GM19397 (cell line): Measurements from ENCODE around the gene MAN2C1.
"Not testable (repeated sequence)": the region's sequence is repeated elsewhere in the genome, so short reads cannot be mapped to it uniquely, and the experiment has no call there.

Source experiments
- ATAC-seq: cut with Tn5 transposase; IDR thresholded peaks from one replicate; pipeline ENCODE4 v1.9.1; 2021; ENCODE audit warnings: mild to moderate bottlenecking, moderate library complexity; ENCODE audit not compliant: unreplicated experiment

Gene MAN2C1

GRCh38 chr15:75367913-75368688 is at the start of gene MAN2C1:
MAN2C1 (minus strand) TSS chr15:75368607; CDS start chr15:75368583, 24 bp downstream.
- peak; percentile 87 for ATAC-seq

GRCh38 chr15:75416584-75416983 is 48.2 kb upstream of the MAN2C1 start:
- no peak for ATAC-seq

GRCh38 chr15:75410196-75410595 is 41.8 kb upstream of the MAN2C1 start:
- no peak for ATAC-seq

- ATAC-seq = no peak
Measured at GRCh38 chr15:75407083-75407482, 38.7 kb upstream of the MAN2C1 start.

- no peak for ATAC-seq
Measured at GRCh38 chr15:75403892-75404291, 35.5 kb upstream of the MAN2C1 start.

- ATAC-seq = no peak
Measured at GRCh38 chr15:75397494-75397893, 29.1 kb upstream of the MAN2C1 start.

GRCh38 chr15:75389791-75390382 is 21.5 kb upstream of the MAN2C1 start:
- no peak for ATAC-seq

GRCh38 chr15:75383986-75384385 is 15.6 kb upstream of the MAN2C1 start:
- ATAC-seq = not testable (repeated sequence)

- no peak for ATAC-seq
Measured at GRCh38 chr15:75380773-75381172, 12.4 kb upstream of the MAN2C1 start.

- no peak for ATAC-seq
Measured at GRCh38 chr15:75371901-75372688, 3.7 kb upstream of the MAN2C1 start.

GRCh38 chr15:75371486-75371885 is 3.1 kb upstream of the MAN2C1 start:
- ATAC-seq = no peak

GRCh38 chr15:75369897-75370581 is 1.6 kb upstream of the MAN2C1 start:
- no peak for ATAC-seq

GRCh38 chr15:75368689-75369239 is 357 bp upstream of the MAN2C1 start:
- no peak for ATAC-seq

- ATAC-seq = no peak
Measured at GRCh38 chr15:75367406-75367912, 948 bp downstream of the MAN2C1 start.

GRCh38 chr15:75367006-75367405 is 1.4 kb downstream of the MAN2C1 start:
- no peak for ATAC-seq

- no peak for ATAC-seq
Measured at GRCh38 chr15:75366163-75366562, 2.2 kb downstream of the MAN2C1 start.

GRCh38 chr15:75364881-75365280 is 3.5 kb downstream of the MAN2C1 start:
- no peak for ATAC-seq

- no peak for ATAC-seq
Measured at GRCh38 chr15:75363786-75364185, 4.6 kb downstream of the MAN2C1 start.

- no peak for ATAC-seq
Measured at GRCh38 chr15:75362642-75363249, 5.7 kb downstream of the MAN2C1 start.

- no peak for ATAC-seq
Measured at GRCh38 chr15:75361989-75362641, 6.3 kb downstream of the MAN2C1 start.
